ENCODE data around the gene CNPY3.

DNA sequence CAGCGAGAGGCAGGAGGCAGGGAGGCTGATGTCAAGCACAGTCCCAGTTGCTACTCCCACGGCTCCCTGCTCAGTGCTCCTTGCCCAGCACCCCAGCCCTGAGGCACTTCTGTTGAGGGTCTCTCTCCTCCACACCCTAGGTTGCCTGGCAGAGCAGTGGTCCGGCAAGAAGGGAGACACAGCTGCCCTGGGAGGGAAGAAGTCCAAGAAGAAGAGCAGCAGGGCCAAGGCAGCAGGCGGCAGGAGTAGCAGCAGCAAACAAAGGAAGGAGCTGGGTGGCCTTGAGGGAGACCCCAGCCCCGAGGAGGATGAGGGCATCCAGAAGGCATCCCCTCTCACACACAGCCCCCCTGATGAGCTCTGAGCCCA, 9.1 kb downstream of the CNPY3 start:
- TF ChIP-seq EZH2phosphoT487 (IDR thresholded peaks at IDR 0.05; ENCODE audit: low read length) (no peak), EZH2 (optimal IDR thresholded peaks at IDR 0.05; ENCODE audit: low read depth, low read length) (no peak)
- TF ChIP-seq, protein P1, sequence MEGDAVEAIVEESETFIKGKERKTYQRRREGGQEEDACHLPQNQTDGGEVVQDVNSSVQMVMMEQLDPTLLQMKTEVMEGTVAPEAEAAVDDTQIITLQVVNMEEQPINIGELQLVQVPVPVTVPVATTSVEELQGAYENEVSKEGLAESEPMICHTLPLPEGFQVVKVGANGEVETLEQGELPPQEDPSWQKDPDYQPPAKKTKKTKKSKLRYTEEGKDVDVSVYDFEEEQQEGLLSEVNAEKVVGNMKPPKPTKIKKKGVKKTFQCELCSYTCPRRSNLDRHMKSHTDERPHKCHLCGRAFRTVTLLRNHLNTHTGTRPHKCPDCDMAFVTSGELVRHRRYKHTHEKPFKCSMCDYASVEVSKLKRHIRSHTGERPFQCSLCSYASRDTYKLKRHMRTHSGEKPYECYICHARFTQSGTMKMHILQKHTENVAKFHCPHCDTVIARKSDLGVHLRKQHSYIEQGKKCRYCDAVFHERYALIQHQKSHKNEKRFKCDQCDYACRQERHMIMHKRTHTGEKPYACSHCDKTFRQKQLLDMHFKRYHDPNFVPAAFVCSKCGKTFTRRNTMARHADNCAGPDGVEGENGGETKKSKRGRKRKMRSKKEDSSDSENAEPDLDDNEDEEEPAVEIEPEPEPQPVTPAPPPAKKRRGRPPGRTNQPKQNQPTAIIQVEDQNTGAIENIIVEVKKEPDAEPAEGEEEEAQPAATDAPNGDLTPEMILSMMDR (IDR thresholded peaks at IDR 0.05; ENCODE audit: low read length): no peak

Data from MM.1S (cell line).